ENCODE data around the gene PPP1R14C.

GRCh38 chr6:150175586-150176151 lies 32.8 kb downstream of the PPP1R14C start:
- TF ChIP-seq POLR2A (IDR thresholded peaks at IDR 0.05) (no peak), CTCF (IDR thresholded peaks at IDR 0.05) (no peak), POLR2AphosphoS5 (IDR thresholded peaks at IDR 0.05) (no peak)
